SKM-1 treated with dmso at 0.1 percent for 144 hours (cell line): ENCODE measurements around the gene NAA16.
"Not testable (repeated sequence)": the region's sequence is repeated elsewhere in the genome, so short reads cannot be mapped to it uniquely, and the experiment has no call there.

ENCODE experiments used
- DNase-seq: peaks from one replicate; lab custom pipeline; 2025; ENCODE audit not compliant: unreplicated experiment; lab: John Stamatoyannopoulos, UW

The NAA16 gene

GRCh38 chr13:41405367-41405766 is 94.3 kb downstream of the NAA16 start:
- no peak for DNase-seq

- DNase-seq, result no peak
Observed at GRCh38 chr13:41407380-41407779, 96.3 kb downstream of the NAA16 start.

- no peak for DNase-seq
Observed at GRCh38 chr13:41408121-41408520, 97.1 kb downstream of the NAA16 start.

- DNase-seq, result no peak
Observed at GRCh38 chr13:41408746-41409145, 97.7 kb downstream of the NAA16 start.

GRCh38 chr13:41409611-41410010 is 98.5 kb downstream of the NAA16 start:
- no peak for DNase-seq

- DNase-seq, result no peak
Observed at GRCh38 chr13:41411060-41411459, 100.0 kb downstream of the NAA16 start.

- no peak for DNase-seq
Observed at GRCh38 chr13:41411522-41411921, 100.5 kb downstream of the NAA16 start.

- no peak for DNase-seq
Observed at GRCh38 chr13:41413872-41414271, 102.8 kb downstream of the NAA16 start.

GRCh38 chr13:41416276-41416675 is 105.2 kb downstream of the NAA16 start:
- no peak for DNase-seq

- no peak for DNase-seq
Observed at GRCh38 chr13:41418027-41418426, 107.0 kb downstream of the NAA16 start.

GRCh38 chr13:41418731-41419130 is 107.7 kb downstream of the NAA16 start:
- no peak for DNase-seq

- no peak for DNase-seq
Observed at GRCh38 chr13:41419206-41419605, 108.1 kb downstream of the NAA16 start.

- no peak for DNase-seq
Observed at GRCh38 chr13:41420146-41420545, 109.1 kb downstream of the NAA16 start.

GRCh38 chr13:41421330-41421729 is 110.3 kb downstream of the NAA16 start:
- DNase-seq, result not testable (repeated sequence)

GRCh38 chr13:41421983-41422382 is 110.9 kb downstream of the NAA16 start:
- DNase-seq, result not testable (repeated sequence)

- DNase-seq, result not testable (repeated sequence)
Observed at GRCh38 chr13:41423259-41423658, 112.2 kb downstream of the NAA16 start.

GRCh38 chr13:41424675-41425074 is 113.6 kb downstream of the NAA16 start:
- not testable (repeated sequence) for DNase-seq

- no peak for DNase-seq
Observed at GRCh38 chr13:41426047-41426446, 115.0 kb downstream of the NAA16 start.
